Upper lobe of left lung (tissue), 6 donors: ENCODE results near the gene SLC17A9. TPM values are rescaled to one million over a fixed set of nuclear protein-coding genes. Genes with fewer than 3 reads are reported as not detected.

ENCODE experiments used
- ATAC-seq, 2 donors: fragments of 200-7000 bp; cut with Tn5 transposase; one replicate each; pipeline ENCODE4 v1.9.1; 2022; ENCODE audit warnings: mild to moderate bottlenecking in 2 of 2, moderate library complexity in 2 of 2; ENCODE audit not compliant: low FRiP score in 2 of 2
- DNase-seq, 2 donors: peaks; one replicate each; pipeline ENCODE4 v3.0.0-alpha.2; 2019 to 2020
- H3K27ac ChIP-seq, 4 donors: fragments of 200-600 bp; sonication (generic); one replicate each; pipeline ENCODE4 v1.5.1; 2016 to 2019
- H3K27me3 ChIP-seq, 4 donors: fragments of 200-600 bp; sonication (generic); one replicate each; pipeline ENCODE4 v1.5.1; 2017 to 2019
- H3K36me3 ChIP-seq, 4 donors: fragments of 200-600 bp; sonication (generic); one replicate each; pipeline ENCODE4 v1.5.1; 2016 to 2019
- H3K4me1 ChIP-seq, 4 donors: fragments of 200-600 bp; sonication (generic); one replicate each; pipeline ENCODE4 v1.5.1; 2018 to 2019
- H3K4me3 ChIP-seq, 4 donors: fragments of 200-600 bp; sonication (generic); one replicate each; pipeline ENCODE4 v1.5.1; 2017 to 2019; ENCODE audit warnings: mild to moderate bottlenecking in 2 of 4, moderate library complexity in 1 of 4
- H3K9me3 ChIP-seq, 4 donors: fragments of 200-600 bp; sonication (generic); one replicate each; pipeline ENCODE4 v1.5.1; 2018 to 2019
- EP300 ChIP-seq, 4 donors: sonication (generic); formaldehyde crosslinking; IDR thresholded peaks; one replicate each; pipeline ENCODE4 v1.5.1; 2017; ENCODE audit warnings: antibody characterized with exemption in 4 of 4, control low read depth in 2 of 4
- POLR2A ChIP-seq, 4 donors: fragments of 450-650 bp; IDR thresholded peaks; one replicate each; pipeline ENCODE4 v1.5.1; 2016 to 2017; ENCODE audit warnings: antibody characterized with exemption in 4 of 4, mild to moderate bottlenecking in 2 of 4
- POLR2AphosphoS5 ChIP-seq, 2 donors: sonication (generic); formaldehyde crosslinking; IDR thresholded peaks; one replicate each; pipeline ENCODE4 v1.5.1; 2017; ENCODE audit warnings: antibody characterized with exemption in 2 of 2
- WGBS, 2 donors: methylation state at CpG; one replicate each; pipeline ENCODE4 v1.1.5; 2017 to 2018; 5-methylcytosine and 5-hydroxymethylcytosine counted together
- total RNA-seq, 6 donors: library from RNA; depleted of rRNA in 4 of 6; stranded (reverse); fragments of >200 nt in 4 of 6; gene quantifications; one replicate each; pipeline versions ENCODE4 v1.1.0 to v1.2.1, GENCODE V29; 2016 to 2021
- TF ChIP-seq, protein P1 (sequence below), 6 experiments: fragments of 450-650 bp in 4 of 6; fragments of 200-600 bp in 2 of 6; sonication (generic) in 2 of 6; IDR thresholded peaks; one replicate each; pipeline ENCODE4 v1.5.1; 2016 to 2019; ENCODE audit warnings: antibody characterized with exemption in 6 of 6
- donor health status: DM: no; HTN: no; CAD: no; lungs with moderate emphysema.
- donor health status: DM: no; HTN: yes; CAD: no; lungs with severe emphysema.

Gene SLC17A9
- total RNA-seq, 6 donors from 2014 or later, result 3.8 to 18.5 (median 14.4) TPM

DNA sequence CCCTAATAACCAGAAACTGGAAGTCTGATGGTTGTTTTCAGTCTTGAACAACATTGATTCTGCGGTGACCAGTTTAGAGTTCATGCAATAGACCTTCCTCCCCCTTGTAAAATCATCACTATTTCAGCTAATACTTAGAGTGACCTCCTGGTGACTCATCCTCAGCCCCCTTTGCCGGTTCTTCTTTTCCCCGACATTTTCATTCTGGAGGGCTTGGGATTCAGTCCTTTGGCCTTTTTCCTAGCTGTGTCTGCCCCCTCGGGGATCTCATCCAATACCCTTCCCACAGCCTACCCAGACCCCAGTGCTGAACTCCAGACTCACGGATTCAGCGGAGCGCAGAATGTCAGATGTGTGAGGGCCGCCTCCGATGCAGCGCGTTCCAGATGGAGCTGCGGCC is 61.8 kb downstream of the SLC17A9 start:
- 16 to 29% methylated on average over 12 of the region's 12 CpGs for WGBS, 2 donors
- no peak overlapping the region for H3K27ac ChIP-seq
- peaks cover under 1 to 6% (median 2%) of the 10 kb centered on the region in 4 donors for H3K4me1 ChIP-seq
- peaks cover 0 to 45% (median 14%) of the 10 kb centered on the region in 4 donors for H3K27me3 ChIP-seq
- peaks cover 0 to 8% (median 2%) of the 10 kb centered on the region in 4 donors for H3K9me3 ChIP-seq
- H3K4me3 ChIP-seq, result no peak overlapping the region
- DNase-seq, result no peak
- no peak for ATAC-seq
- TF ChIP-seq, protein P1, sequence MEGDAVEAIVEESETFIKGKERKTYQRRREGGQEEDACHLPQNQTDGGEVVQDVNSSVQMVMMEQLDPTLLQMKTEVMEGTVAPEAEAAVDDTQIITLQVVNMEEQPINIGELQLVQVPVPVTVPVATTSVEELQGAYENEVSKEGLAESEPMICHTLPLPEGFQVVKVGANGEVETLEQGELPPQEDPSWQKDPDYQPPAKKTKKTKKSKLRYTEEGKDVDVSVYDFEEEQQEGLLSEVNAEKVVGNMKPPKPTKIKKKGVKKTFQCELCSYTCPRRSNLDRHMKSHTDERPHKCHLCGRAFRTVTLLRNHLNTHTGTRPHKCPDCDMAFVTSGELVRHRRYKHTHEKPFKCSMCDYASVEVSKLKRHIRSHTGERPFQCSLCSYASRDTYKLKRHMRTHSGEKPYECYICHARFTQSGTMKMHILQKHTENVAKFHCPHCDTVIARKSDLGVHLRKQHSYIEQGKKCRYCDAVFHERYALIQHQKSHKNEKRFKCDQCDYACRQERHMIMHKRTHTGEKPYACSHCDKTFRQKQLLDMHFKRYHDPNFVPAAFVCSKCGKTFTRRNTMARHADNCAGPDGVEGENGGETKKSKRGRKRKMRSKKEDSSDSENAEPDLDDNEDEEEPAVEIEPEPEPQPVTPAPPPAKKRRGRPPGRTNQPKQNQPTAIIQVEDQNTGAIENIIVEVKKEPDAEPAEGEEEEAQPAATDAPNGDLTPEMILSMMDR (IDR thresholded peaks at IDR 0.05), result no peak
- TF ChIP-seq POLR2A (IDR thresholded peaks at IDR 0.05) (no peak), POLR2AphosphoS5 (IDR thresholded peaks at IDR 0.05) (no peak), EP300 (IDR thresholded peaks at IDR 0.05) (no peak)
- H3K36me3 ChIP-seq, result no peaks in the 10 kb centered on the region

- TF ChIP-seq EP300 (IDR thresholded peaks at IDR 0.05), result no peak
- no peak for TF ChIP-seq POLR2AphosphoS5 (IDR thresholded peaks at IDR 0.05)
- TF ChIP-seq, protein P1 (IDR thresholded peaks at IDR 0.05), result no peak
- TF ChIP-seq POLR2A (IDR thresholded peaks at IDR 0.05), result no peak
- WGBS, 2 donors, result 9% methylated on average over 7 to 8 of the region's 11 CpGs
- H3K4me3 ChIP-seq, result no peak overlapping the region
- H3K9me3 ChIP-seq, result peaks cover 0 to 8% (median 2%) of the 10 kb centered on the region in 4 donors
- no peak overlapping the region for H3K27ac ChIP-seq
- peaks cover 0 to 3% (median under 1%) of the 10 kb centered on the region in 4 donors for H3K4me1 ChIP-seq
- ATAC-seq, result peak in 1 of 2 donors; percentile 10
- no peak for DNase-seq
- H3K27me3 ChIP-seq, result peaks cover 0 to 41% (median 12%) of the 10 kb centered on the region in 4 donors
- no peaks in the 10 kb centered on the region for H3K36me3 ChIP-seq
Observed at GRCh38 chr20:63014710-63015109, 62.2 kb downstream of the SLC17A9 start.

- 45 to 52% methylated on average over 6 to 15 of the region's 15 CpGs for WGBS, 2 donors
Observed at GRCh38 chr20:63015147-63015661, 62.7 kb downstream of the SLC17A9 start.

DNA sequence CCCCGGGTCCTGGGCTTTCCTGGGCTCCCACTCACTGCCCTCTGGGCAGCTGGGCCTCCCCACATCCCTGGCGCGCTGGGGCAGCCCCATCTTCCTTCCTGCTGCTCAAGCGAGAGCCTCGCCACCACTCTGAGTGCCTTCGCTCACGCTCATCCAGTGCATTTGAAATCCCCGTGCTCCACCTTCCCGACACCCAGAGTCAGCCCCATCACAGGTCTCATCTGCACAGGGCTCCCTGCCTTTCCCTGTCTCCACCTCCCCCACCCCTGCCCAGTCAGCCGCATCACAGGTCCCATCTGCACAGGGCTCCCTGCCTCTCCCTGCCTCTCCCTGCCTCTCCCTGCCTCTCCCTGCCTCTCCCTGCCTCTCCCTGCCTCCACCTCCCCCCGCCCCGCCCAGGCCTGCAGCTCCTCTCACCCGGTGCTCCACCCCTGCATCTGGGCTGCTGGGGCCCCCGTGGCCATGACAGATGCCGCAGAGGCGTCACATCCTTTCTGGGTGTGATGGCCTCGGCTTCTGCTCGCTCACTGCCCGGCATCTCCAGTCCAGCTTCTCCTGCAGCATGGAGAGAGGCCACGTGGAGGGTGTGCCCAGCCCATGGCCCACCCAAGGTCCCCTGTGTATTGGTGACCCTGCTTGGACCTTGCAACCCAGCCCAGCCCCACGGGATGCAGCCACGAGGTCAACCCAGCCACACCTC is 63.3 kb downstream of the SLC17A9 start:
- H3K9me3 ChIP-seq, result peaks cover 0 to 8% (median 2%) of the 10 kb centered on the region in 4 donors
- H3K36me3 ChIP-seq, result no peaks in the 10 kb centered on the region
- peaks cover 0 to 32% (median 8%) of the 10 kb centered on the region in 4 donors for H3K27me3 ChIP-seq
- DNase-seq (no peak), ATAC-seq (no peak)
- H3K27ac ChIP-seq, result no peak overlapping the region
- no peaks in the 10 kb centered on the region for H3K4me1 ChIP-seq
- TF ChIP-seq, protein P1 (IDR thresholded peaks at IDR 0.05), result no peak
- TF ChIP-seq EP300 (IDR thresholded peaks at IDR 0.05) (no peak), POLR2A (IDR thresholded peaks at IDR 0.05) (no peak), POLR2AphosphoS5 (IDR thresholded peaks at IDR 0.05) (no peak)
- 62 to 68% methylated on average over 15 to 19 of the region's 22 CpGs for WGBS, 2 donors
- no peak overlapping the region for H3K4me3 ChIP-seq

More at GRCh38 chr20:63015147-63015661, 62.7 kb downstream of the SLC17A9 start:
- peak in 1 of 2 donors; percentile 7 for ATAC-seq
- H3K27ac ChIP-seq, result no peak overlapping the region
- no peak for DNase-seq
- peaks cover 0 to 2% (median 0%) of the 10 kb centered on the region in 4 donors for H3K4me1 ChIP-seq
- peaks cover 0 to 36% (median 10%) of the 10 kb centered on the region in 4 donors for H3K27me3 ChIP-seq
- no peaks in the 10 kb centered on the region for H3K36me3 ChIP-seq
- H3K4me3 ChIP-seq, result no peak overlapping the region
- H3K9me3 ChIP-seq, result peaks cover 0 to 8% (median 2%) of the 10 kb centered on the region in 4 donors
- TF ChIP-seq, protein P1 (IDR thresholded peaks at IDR 0.05), result no peak
- no peak for TF ChIP-seq POLR2A (IDR thresholded peaks at IDR 0.05)
- TF ChIP-seq EP300 (IDR thresholded peaks at IDR 0.05), result no peak
- no peak for TF ChIP-seq POLR2AphosphoS5 (IDR thresholded peaks at IDR 0.05)
